ENCODE results near the gene GPR119. TPM values are rescaled to one million over a fixed set of nuclear protein-coding genes. Genes with fewer than 3 reads are reported as not detected.

Gene GPR119
- total RNA-seq, 1 experiment from 2014 or later, result not detected

- Histone ChIP-seq H3K9ac (ENCODE audit: low read length) (no peak overlapping the region), H3K9me2 (ENCODE audit: insufficient read depth) (no peaks in the 10 kb centered on the region), H2AFZ (ENCODE audit: low read depth, low read length, poor library complexity, severe bottlenecking) (no peak overlapping the region), H3K4me3 (replicated peaks in 1 of 2; ENCODE audit: low read depth in 1 of 2, low read length in 2 of 2) (no peak overlapping the region), H3K4me1 (ENCODE audit: control insufficient read depth in 1 of 2, insufficient read depth in 2 of 2, low read length in 2 of 2) (no peaks in the 10 kb centered on the region), H3K27ac (ENCODE audit: low read depth, low read length) (no peak overlapping the region), H3K9me3 (ENCODE audit: control insufficient read depth in 1 of 2, insufficient read depth in 1 of 2, low read depth in 1 of 2, low read length in 2 of 2) (no peaks in the 10 kb centered on the region), H3K27me3 (ENCODE audit: insufficient read depth, low read length) (no peaks in the 10 kb centered on the region), H3K36me3 (ENCODE audit: control insufficient read depth in 1 of 2, insufficient read depth in 2 of 2, low read length in 2 of 2) (no peaks in the 10 kb centered on the region), H3K4me2 (ENCODE audit: low read length) (no peak overlapping the region), H3K79me2 (ENCODE audit: insufficient read depth, low read length) (no peaks in the 10 kb centered on the region), H4K20me1 (ENCODE audit: insufficient read depth) (no peaks in the 10 kb centered on the region)
- RAD21 ChIA-PET (ENCODE audit: low non-redundant PET in 1 of 2, low total read pairs in 2 of 2, uncharacterized antibody in 2 of 2, unreplicated experiment in 2 of 2), result no interaction called here
- TF ChIP-seq YY1 (IDR thresholded peaks at IDR 0.05; ENCODE audit: extremely low read depth, insufficient replicate concordance, low read depth, low read length), result no peak
- TF ChIP-seq, protein P1, sequence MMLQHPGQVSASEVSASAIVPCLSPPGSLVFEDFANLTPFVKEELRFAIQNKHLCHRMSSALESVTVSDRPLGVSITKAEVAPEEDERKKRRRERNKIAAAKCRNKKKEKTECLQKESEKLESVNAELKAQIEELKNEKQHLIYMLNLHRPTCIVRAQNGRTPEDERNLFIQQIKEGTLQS (IDR thresholded peaks at IDR 0.05), result no peak
- TF ChIP-seq, protein P2, sequence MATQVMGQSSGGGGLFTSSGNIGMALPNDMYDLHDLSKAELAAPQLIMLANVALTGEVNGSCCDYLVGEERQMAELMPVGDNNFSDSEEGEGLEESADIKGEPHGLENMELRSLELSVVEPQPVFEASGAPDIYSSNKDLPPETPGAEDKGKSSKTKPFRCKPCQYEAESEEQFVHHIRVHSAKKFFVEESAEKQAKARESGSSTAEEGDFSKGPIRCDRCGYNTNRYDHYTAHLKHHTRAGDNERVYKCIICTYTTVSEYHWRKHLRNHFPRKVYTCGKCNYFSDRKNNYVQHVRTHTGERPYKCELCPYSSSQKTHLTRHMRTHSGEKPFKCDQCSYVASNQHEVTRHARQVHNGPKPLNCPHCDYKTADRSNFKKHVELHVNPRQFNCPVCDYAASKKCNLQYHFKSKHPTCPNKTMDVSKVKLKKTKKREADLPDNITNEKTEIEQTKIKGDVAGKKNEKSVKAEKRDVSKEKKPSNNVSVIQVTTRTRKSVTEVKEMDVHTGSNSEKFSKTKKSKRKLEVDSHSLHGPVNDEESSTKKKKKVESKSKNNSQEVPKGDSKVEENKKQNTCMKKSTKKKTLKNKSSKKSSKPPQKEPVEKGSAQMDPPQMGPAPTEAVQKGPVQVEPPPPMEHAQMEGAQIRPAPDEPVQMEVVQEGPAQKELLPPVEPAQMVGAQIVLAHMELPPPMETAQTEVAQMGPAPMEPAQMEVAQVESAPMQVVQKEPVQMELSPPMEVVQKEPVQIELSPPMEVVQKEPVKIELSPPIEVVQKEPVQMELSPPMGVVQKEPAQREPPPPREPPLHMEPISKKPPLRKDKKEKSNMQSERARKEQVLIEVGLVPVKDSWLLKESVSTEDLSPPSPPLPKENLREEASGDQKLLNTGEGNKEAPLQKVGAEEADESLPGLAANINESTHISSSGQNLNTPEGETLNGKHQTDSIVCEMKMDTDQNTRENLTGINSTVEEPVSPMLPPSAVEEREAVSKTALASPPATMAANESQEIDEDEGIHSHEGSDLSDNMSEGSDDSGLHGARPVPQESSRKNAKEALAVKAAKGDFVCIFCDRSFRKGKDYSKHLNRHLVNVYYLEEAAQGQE (IDR thresholded peaks at IDR 0.05; ENCODE audit: low read depth), result no peak
- no peak for TF ChIP-seq TCF7L2 (IDR thresholded peaks at IDR 0.05; ENCODE audit: borderline replicate concordance, extremely low read depth, insufficient read depth, insufficient read length)
- CTCF ChIA-PET, result interaction anchor here (3.8 kb wide), 1 partner anchor 521 kb away, joined by 27 read pairs; no protein-coding TSS in a partner anchor
- POLR2A ChIA-PET, result no interaction called here
- BruUV-seq (replicated peaks), result no TSS peak
- intact Hi-C loops (cut with micrococcal nuclease), result no loop called here
- ATAC-seq (no peak), DNase-seq (ENCODE audit: low read depth, low spot score) (no peak)
Observed at GRCh38 chrX:130395341-130395740, 9.9 kb upstream of the GPR119 start.
